K562 (cell line): ENCODE data around the gene CHRM4. TPM values are rescaled to one million over a fixed set of nuclear protein-coding genes. Genes with fewer than 3 reads are reported as not detected.

ENCODE experiments used
- ATAC-seq: fragments of 200-7000 bp; cut with Tn5 transposase; 3 replicates; pipeline ENCODE4 v1.9.1; 2020; ENCODE audit warnings: moderate library complexity
- BruUV-seq: library from RNA; stranded (reverse); fragments of 400-500 nt; replicated peaks from 2 replicates; lab custom pipeline; 2021; lab: Mats Ljungman, UMichigan
- CTCF ChIA-PET: fragments of 300-600 bp; formaldehyde crosslinking; extraction: SDS; loops from one replicate; lab custom pipeline; 2021; ENCODE audit warnings: low intra/inter-chr PET ratio; lab: Yijun Ruan, JAX
- POLR2A ChIA-PET: fragments of 300-600, 350-650 bp; sonication (Branson Sonifier 250); formaldehyde crosslinking; extraction: SDS; loops from one replicate; lab custom pipeline; 2021; ENCODE audit warnings: antibody characterized with exemption, inconsistent platforms; lab: Yijun Ruan, JAX
- DNase-seq, 4 experiments: peaks; one replicate each; pipeline versions ENCODE4 v3.0.0 to v3.0.0-alpha.2; 2011 to 2018; ENCODE audit warnings: low spot score in 3 of 4, mixed read lengths in 3 of 4; ENCODE audit errors: extremely low read depth in 1 of 4
- FAIRE-seq: peaks from 2 replicates; lab custom pipeline; 2011; peaks lifted over from hg19 to GRCh38; lab: Jason Lieb, UNC
- H2AFZ ChIP-seq: 2 replicates; pipeline ENCODE4 v1.6.0; 2011; ENCODE audit warnings: low read depth, low read length, control low read depth, inconsistent platforms
- H3K27ac ChIP-seq: fragments of 200-600 bp; 3 replicates; pipeline ENCODE4 v1.8.0; 2011; ENCODE audit warnings: low read depth, mild to moderate bottlenecking, control low read depth, inconsistent platforms, low read length, moderate library complexity, mixed read lengths; ENCODE audit errors: extremely low read depth
- H3K27me3 ChIP-seq, 2 experiments: fragments of 300-600 bp in 1 of 2; 2 replicates in 1 of 2; 3 replicates in 1 of 2; pipeline versions ENCODE4 v1.6.0 to v1.8.0; 2011; ENCODE audit warnings: inconsistent platforms in 2 of 2, low read length in 2 of 2, mild to moderate bottlenecking in 1 of 2, mixed read lengths in 1 of 2, moderate library complexity in 1 of 2; ENCODE audit not compliant: control insufficient read depth in 2 of 2, insufficient read depth in 2 of 2
- H3K36me3 ChIP-seq: fragments of 300-600 bp; 3 replicates; pipeline ENCODE4 v1.8.0; 2011; ENCODE audit warnings: mild to moderate bottlenecking, low read length, inconsistent platforms; ENCODE audit not compliant: control insufficient read depth, insufficient read depth
- H3K4me1 ChIP-seq, 2 experiments: fragments of 200-600 bp in 1 of 2; replicated peaks in 1 of 2; 2 replicates in 1 of 2; 3 replicates in 1 of 2; pipeline versions ENCODE4 v1.5.1 to v1.8.0; 2011; ENCODE audit warnings: inconsistent platforms in 2 of 2, low read length in 2 of 2, mild to moderate bottlenecking in 1 of 2, mixed read lengths in 1 of 2, moderate library complexity in 1 of 2; ENCODE audit not compliant: control insufficient read depth in 2 of 2, insufficient read depth in 2 of 2
- H3K4me2 ChIP-seq: 2 replicates; pipeline ENCODE4 v1.6.1; 2011; ENCODE audit warnings: low read length, control low read depth, inconsistent platforms, mixed read lengths; ENCODE audit not compliant: insufficient read depth
- H3K4me3 ChIP-seq: fragments of 200-600 bp; sonication (generic), shearing (Covaris generic); 2 replicates; pipeline ENCODE4 v1.5.1; 2016; ENCODE audit warnings: control low read depth, inconsistent platforms
- H3K79me2 ChIP-seq: fragments of 200-600 bp; 3 replicates; pipeline ENCODE4 v1.8.0; 2011; ENCODE audit warnings: low read length, inconsistent platforms; ENCODE audit not compliant: control insufficient read depth, insufficient read depth
- H3K9ac ChIP-seq, 2 experiments: 2 replicates each; pipeline versions ENCODE4 v1.6.0 to v1.6.1; 2011; ENCODE audit warnings: low read depth in 2 of 2, low read length in 2 of 2, control low read depth in 1 of 2, inconsistent platforms in 1 of 2, mild to moderate bottlenecking in 1 of 2, mixed read lengths in 1 of 2; ENCODE audit not compliant: insufficient read depth in 1 of 2
- H3K9me1 ChIP-seq: one replicate; pipeline ENCODE4 v1.6.0; 2011; ENCODE audit warnings: inconsistent platforms, mild to moderate bottlenecking, low read length, moderate library complexity; ENCODE audit not compliant: control insufficient read depth, insufficient read depth
- H3K9me3 ChIP-seq: replicated peaks from 2 replicates; pipeline ENCODE4 v1.5.1; 2011; ENCODE audit warnings: low read depth, low read length, inconsistent platforms; ENCODE audit not compliant: control insufficient read depth, insufficient read depth
- H4K20me1 ChIP-seq: replicated peaks from 2 replicates; pipeline ENCODE4 v1.6.1; 2011; ENCODE audit warnings: low read length, inconsistent platforms, mixed read lengths; ENCODE audit not compliant: control insufficient read depth, insufficient read depth
- CTCFL ChIP-seq: IDR thresholded peaks from 2 replicates; pipeline ENCODE4 v1.6.1; 2011; ENCODE audit warnings: borderline replicate concordance, low read depth, mild to moderate bottlenecking, moderate library complexity, low read length; ENCODE audit not compliant: insufficient read depth, poor library complexity, severe bottlenecking
- DACH1 ChIP-seq: fragments of 450-650 bp; IDR thresholded peaks from 2 replicates; pipeline ENCODE4 v1.6.1; 2018; ENCODE audit not compliant: partially characterized antibody
- FOSL1 ChIP-seq: fragments of 200-800 bp; sonication (Bioruptor generic); conservative IDR thresholded peaks from 2 replicates; pipeline ENCODE4 v1.6.1; 2016; ENCODE audit warnings: missing genetic modification characterization, missing compliant biosample characterization
- FOXP1 ChIP-seq: sonication (generic); formaldehyde crosslinking; IDR thresholded peaks from 2 replicates; pipeline ENCODE4 v1.8.0; 2022; ENCODE audit warnings: mild to moderate bottlenecking, missing genetic modification reagents
- GTF2B ChIP-seq: IDR thresholded peaks from 2 replicates; pipeline ENCODE4 v1.6.1; 2011; ENCODE audit not compliant: insufficient read length; ENCODE audit errors: extremely low read depth
- HES1 ChIP-seq: fragments of 450-650 bp; IDR thresholded peaks from 2 replicates; pipeline ENCODE4 v1.6.1; 2016; ENCODE audit warnings: low read depth, mild to moderate bottlenecking, moderate library complexity
- MCM2 ChIP-seq: fragments of 450-650 bp; IDR thresholded peaks from 2 replicates; pipeline ENCODE4 v1.6.1; 2017; ENCODE audit warnings: low read depth, mild to moderate bottlenecking
- NELFE ChIP-seq: IDR thresholded peaks from 2 replicates; pipeline ENCODE4 v1.6.1; 2011; ENCODE audit warnings: mild to moderate bottlenecking; ENCODE audit not compliant: insufficient read depth, insufficient read length
- NONO ChIP-seq, 2 experiments: fragments of 200-400 bp in 1 of 2; fragments of 450-650 bp in 1 of 2; formaldehyde crosslinking in 1 of 2; IDR thresholded peaks; 2 replicates each; pipeline ENCODE4 v1.6.1; 2017; ENCODE audit warnings: low read depth in 2 of 2, mild to moderate bottlenecking in 2 of 2, moderate library complexity in 2 of 2, low read length in 1 of 2
- POLR3A ChIP-seq: IDR thresholded peaks from 2 replicates; pipeline ENCODE4 v1.6.1; 2011; ENCODE audit warnings: borderline replicate concordance, mild to moderate bottlenecking, moderate library complexity; ENCODE audit not compliant: insufficient read length, insufficient read depth; ENCODE audit errors: extremely low read depth
- PRDM10 ChIP-seq: fragments of 450-650 bp; IDR thresholded peaks from 2 replicates; pipeline ENCODE4 v1.6.1; 2018; ENCODE audit not compliant: partially characterized antibody
- PURB ChIP-seq: sonication (generic); formaldehyde crosslinking; IDR thresholded peaks from 2 replicates; pipeline ENCODE4 v1.9.0; 2021; ENCODE audit warnings: low read depth, mild to moderate bottlenecking, missing genetic modification reagents
- ZC3H8 ChIP-seq: fragments of 450-650 bp; IDR thresholded peaks from 2 replicates; pipeline ENCODE4 v1.6.1; 2017
- ZNF764 ChIP-seq: fragments of 250-450 bp; sonication (Bioruptor Pico); IDR thresholded peaks from 2 replicates; pipeline ENCODE4 v1.4.0; 2020; ENCODE audit warnings: low read depth, mild to moderate bottlenecking, moderate library complexity
- WGBS: fragments of 100-300 bp; shearing (Covaris generic); methylation state at CpG from one replicate; pipeline ENCODE4 v1.1.6; 2016; ENCODE audit warnings: low coverage, mixed read lengths; ENCODE audit not compliant: insufficient coverage; ENCODE audit errors: missing lambda C conversion rate; 5-methylcytosine and 5-hydroxymethylcytosine counted together
- in situ Hi-C: fragments of 300-500 bp; cut with MboI; formaldehyde crosslinking; loops from 4 replicates; pipeline ENCODE4 v1.15.0; 2018; ENCODE audit warnings: inconsistent platforms, mixed read lengths
- intact Hi-C: fragments of 100-400 bp; cut with micrococcal nuclease; formaldehyde crosslinking; loops from 2 replicates; pipeline ENCODE4 v1.14.2; 2022
- polyA plus RNA-seq, 8 experiments: library from polyadenylated mRNA; depleted of rRNA in 4 of 8; stranded (reverse) in 5 of 8; unstranded in 3 of 8; fragments of >200 nt; fragmentation: Nextera tagmentation in 2 of 8; fragmentation: Illumina TruSeq in 1 of 8; extraction: Ambion mirVana in 2 of 8; extraction: Trizol in 1 of 8; gene quantifications; 2 replicates each; pipeline versions ENCODE4 v1.2.1 to v1.2.3, GENCODE V29; 2011 to 2014; ENCODE audit warnings: inconsistent platforms in 1 of 8, missing spikeins in 1 of 8
- total RNA-seq, 7 experiments: library from RNA; depleted of rRNA in 6 of 7; stranded (reverse); fragments of >200 nt in 6 of 7; fragmentation: Illumina TruSeq in 2 of 7; extraction: Trizol in 2 of 7; gene quantifications; 2 replicates each; pipeline versions ENCODE4 v1.2.1 to v1.2.3, GENCODE V29; 2011 to 2021; ENCODE audit warnings: low replicate concordance in 1 of 7

Gene CHRM4
- total and polyA plus RNA-seq, 9 of the 15 experiments (the other 6 are each of a cell fraction or from before 2014, with no cell fraction given) = 0.22 to 1.3 (median 0.40) TPM; not detected in 2

GRCh38 chr11:46350695-46351094 lies 40.9 kb downstream of the CHRM4 start:
- H3K4me2 ChIP-seq = no peak overlapping the region
- ChIA-PET CTCF (interaction anchor here (0.6 kb wide), 1 partner anchor 10 kb away, joined by 4 read pairs; no protein-coding TSS in a partner anchor), POLR2A (interaction anchor here (0.7 to 1.9 kb wide), 3 partner anchors 10 to 20 kb away, joined by 3 to 10 read pairs (median 6); no protein-coding TSS in a partner anchor)
- in situ Hi-C loops (no loop called here), intact Hi-C loops (no loop called here)
- ATAC-seq (no peak), FAIRE-seq (no peak), DNase-seq (no peak)
- BruUV-seq = no TSS peak
- peak overlapping the region in 1 of 2 experiments; percentile 88; a peak in 1 of 4 replicates for H3K9ac ChIP-seq
- no peaks in the 10 kb centered on the region for H3K27me3 ChIP-seq
- H3K79me2 ChIP-seq = peaks cover 68% of the 10 kb centered on the region
- H3K9me3 ChIP-seq = no peaks in the 10 kb centered on the region
- peaks cover 16% of the 10 kb centered on the region for H4K20me1 ChIP-seq
- no peak overlapping the region for H3K27ac ChIP-seq
- peaks cover 58% of the 10 kb centered on the region; the same call in 2 of the 3 replicates for H3K36me3 ChIP-seq
- no peaks in the 10 kb centered on the region for H3K9me1 ChIP-seq
- H3K4me3 ChIP-seq = no peak overlapping the region
- 90% methylated on average over 2 of the region's 3 CpGs for WGBS
- peaks cover 32 to 62% of the 10 kb centered on the region in 2 experiments for H3K4me1 ChIP-seq
- no peak overlapping the region for H2AFZ ChIP-seq
- TF ChIP-seq CTCFL (no peak), NONO (IDR thresholded peaks at IDR 0.05; ENCODE audit: low read depth in 2 of 2, low read length in 1 of 2) (no peak), GTF2B (no peak), ZC3H8 (no peak), HES1 (no peak), MCM2 (no peak), FOSL1 (no peak), POLR3A (no peak), NELFE (no peak), PRDM10 (no peak), FOXP1 (CRISPR knock-in tag) (no peak), PURB (no peak), DACH1 (no peak), ZNF764 (CRISPR knock-in tag) (no peak)
